Left ventricle myocardium inferior (tissue), 1 donor: ENCODE data around the gene UBE2E1. TPM values are rescaled to one million over a fixed set of nuclear protein-coding genes. Genes with fewer than 3 reads are reported as not detected.

ENCODE experiments used
- DNase-seq: peaks from one replicate; pipeline ENCODE4 v3.0.0-alpha.2; 2020
- H3K27ac ChIP-seq: fragments of 200-600 bp; replicated peaks from 2 replicates; pipeline ENCODE4 v1.8.0; 2021
- H3K27me3 ChIP-seq: fragments of 200-600 bp; 2 replicates; pipeline ENCODE4 v1.8.0; 2021; ENCODE audit warnings: low read depth
- H3K36me3 ChIP-seq: fragments of 200-600 bp; 2 replicates; pipeline ENCODE4 v1.8.0; 2021
- H3K4me1 ChIP-seq: fragments of 200-600 bp; 2 replicates; pipeline ENCODE4 v1.8.0; 2021
- H3K4me3 ChIP-seq: fragments of 200-600 bp; 2 replicates; pipeline ENCODE4 v1.8.0; 2021; ENCODE audit warnings: mild to moderate bottlenecking, moderate library complexity
- H3K9me3 ChIP-seq: fragments of 200-600 bp; replicated peaks from 2 replicates; pipeline ENCODE4 v1.8.0; 2021
- intact Hi-C: fragments of 100-400 bp; cut with micrococcal nuclease; formaldehyde crosslinking; loops from one replicate; pipeline ENCODE4 v1.11.0; 2022
- total RNA-seq: library from RNA; stranded (reverse); fragmentation: NEBNext Ultra II Directional; extraction: Animal tissue kit (Norgen Biotek cat#: 25700); gene quantifications from one replicate; pipeline ENCODE4 v1.2.1, GENCODE V29; 2021
- TF ChIP-seq, protein P1 (sequence below): fragments of 200-600 bp; IDR thresholded peaks from 2 replicates; pipeline ENCODE4 v1.8.0; 2021; ENCODE audit warnings: antibody characterized with exemption, mild to moderate bottlenecking, borderline replicate concordance
- donor health status: DM: no; HTN: yes; CAD: no; lungs with severe emphysema.

UBE2E1 gene
- total RNA-seq, 1 donor from 2014 or later, result 65.0 TPM

- H3K9me3 ChIP-seq, result no peaks in the 10 kb centered on the region
- no peak overlapping the region for H3K4me3 ChIP-seq
- no peaks in the 10 kb centered on the region for H3K27me3 ChIP-seq
- TF ChIP-seq, protein P1, sequence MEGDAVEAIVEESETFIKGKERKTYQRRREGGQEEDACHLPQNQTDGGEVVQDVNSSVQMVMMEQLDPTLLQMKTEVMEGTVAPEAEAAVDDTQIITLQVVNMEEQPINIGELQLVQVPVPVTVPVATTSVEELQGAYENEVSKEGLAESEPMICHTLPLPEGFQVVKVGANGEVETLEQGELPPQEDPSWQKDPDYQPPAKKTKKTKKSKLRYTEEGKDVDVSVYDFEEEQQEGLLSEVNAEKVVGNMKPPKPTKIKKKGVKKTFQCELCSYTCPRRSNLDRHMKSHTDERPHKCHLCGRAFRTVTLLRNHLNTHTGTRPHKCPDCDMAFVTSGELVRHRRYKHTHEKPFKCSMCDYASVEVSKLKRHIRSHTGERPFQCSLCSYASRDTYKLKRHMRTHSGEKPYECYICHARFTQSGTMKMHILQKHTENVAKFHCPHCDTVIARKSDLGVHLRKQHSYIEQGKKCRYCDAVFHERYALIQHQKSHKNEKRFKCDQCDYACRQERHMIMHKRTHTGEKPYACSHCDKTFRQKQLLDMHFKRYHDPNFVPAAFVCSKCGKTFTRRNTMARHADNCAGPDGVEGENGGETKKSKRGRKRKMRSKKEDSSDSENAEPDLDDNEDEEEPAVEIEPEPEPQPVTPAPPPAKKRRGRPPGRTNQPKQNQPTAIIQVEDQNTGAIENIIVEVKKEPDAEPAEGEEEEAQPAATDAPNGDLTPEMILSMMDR, result no peak
- peaks cover 46% of the 10 kb centered on the region for H3K36me3 ChIP-seq
- intact Hi-C loops, result no loop called here
- no peak for DNase-seq
- peaks cover 44% of the 10 kb centered on the region for H3K4me1 ChIP-seq
- H3K27ac ChIP-seq, result no peak overlapping the region
These were observed 115.3 kb downstream of the UBE2E1 start for GRCh38 chr3:23921052-23921511.

- DNase-seq, result no peak
- H3K4me3 ChIP-seq, result no peak overlapping the region
- intact Hi-C loops, result no loop called here
These were observed 118.0 kb downstream of the UBE2E1 start for GRCh38 chr3:23923786-23924185.

GRCh38 chr3:23926246-23926645, 120.5 kb downstream of the UBE2E1 start:
- no peaks in the 10 kb centered on the region for H3K27me3 ChIP-seq
- intact Hi-C loops, result no loop called here

More at GRCh38 chr3:23923786-23924185, 118.0 kb downstream of the UBE2E1 start:
- Histone ChIP-seq H3K36me3 (peaks cover 37% of the 10 kb centered on the region), H3K27me3 (no peaks in the 10 kb centered on the region), H3K4me1 (peaks cover 18% of the 10 kb centered on the region), H3K9me3 (no peaks in the 10 kb centered on the region), H3K27ac (no peak overlapping the region)
- TF ChIP-seq, protein P1, result no peak

DNA sequence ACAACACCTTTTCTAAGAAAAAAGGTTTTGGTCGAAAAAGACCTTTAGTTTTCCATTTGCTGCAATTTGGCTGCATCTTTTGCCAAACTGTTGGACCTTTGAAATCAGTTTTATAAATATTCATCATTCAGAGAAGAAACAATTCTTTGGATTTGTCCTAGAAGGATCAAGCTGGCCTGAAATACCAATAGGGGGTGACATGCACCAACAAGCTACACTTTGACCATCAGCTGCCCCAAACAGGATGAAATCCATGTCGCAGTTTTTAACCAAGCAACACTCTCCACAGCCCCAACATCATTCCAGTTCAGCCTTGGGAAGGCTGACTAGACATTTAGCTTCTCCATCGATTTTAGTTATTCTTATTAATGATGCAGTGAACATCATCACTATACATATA, 121.0 kb downstream of the UBE2E1 start:
- intact Hi-C loops, result no loop called here
- H3K27me3 ChIP-seq, result no peaks in the 10 kb centered on the region
- no peaks in the 10 kb centered on the region for H3K4me1 ChIP-seq
- peaks cover 12% of the 10 kb centered on the region for H3K36me3 ChIP-seq
- no peak overlapping the region for H3K27ac ChIP-seq
- no peak for DNase-seq
- H3K4me3 ChIP-seq, result no peak overlapping the region
- no peaks in the 10 kb centered on the region for H3K9me3 ChIP-seq
- TF ChIP-seq, protein P1, result peak; percentile 22

More at GRCh38 chr3:23926246-23926645, 120.5 kb downstream of the UBE2E1 start:
- Histone ChIP-seq H3K9me3 (no peaks in the 10 kb centered on the region), H3K36me3 (peaks cover 15% of the 10 kb centered on the region), H3K4me1 (no peaks in the 10 kb centered on the region), H3K4me3 (no peak overlapping the region), H3K27ac (no peak overlapping the region)
- TF ChIP-seq, protein P1, result no peak
- DNase-seq, result no peak

- no peak for DNase-seq
- H3K9me3 ChIP-seq, result no peaks in the 10 kb centered on the region
- no peaks in the 10 kb centered on the region for H3K36me3 ChIP-seq
- no peak overlapping the region for H3K27ac ChIP-seq
- TF ChIP-seq, protein P1, result no peak
- intact Hi-C loops, result no loop called here
- H3K27me3 ChIP-seq, result no peaks in the 10 kb centered on the region
- no peaks in the 10 kb centered on the region for H3K4me1 ChIP-seq
- H3K4me3 ChIP-seq, result no peak overlapping the region
These were observed 122.8 kb downstream of the UBE2E1 start for GRCh38 chr3:23928524-23928923.
